Activated CD4-positive, CD25-positive, alpha-beta regulatory T cell (primary cell): ENCODE data around the gene DAGLA.

ENCODE experiments used
- DNase-seq, 4 experiments: peaks; one replicate each; lab custom pipeline; 2025; lab: John Stamatoyannopoulos, UW

Gene DAGLA

GRCh38 chr11:61765550-61766253 lies 85.5 kb downstream of the DAGLA start:
- DNase-seq = no peak

- DNase-seq = no peak
Measured at GRCh38 chr11:61766353-61766841, 86.2 kb downstream of the DAGLA start.

- no peak for DNase-seq
Measured at GRCh38 chr11:61768376-61769076, 88.3 kb downstream of the DAGLA start.

- DNase-seq = no peak
Measured at GRCh38 chr11:61769169-61769920, 89.2 kb downstream of the DAGLA start.

GRCh38 chr11:61769946-61770683 lies 89.9 kb downstream of the DAGLA start:
- no peak for DNase-seq

GRCh38 chr11:61771195-61771894 lies 91.2 kb downstream of the DAGLA start:
- DNase-seq = no peak

GRCh38 chr11:61771985-61772455 lies 91.8 kb downstream of the DAGLA start:
- no peak for DNase-seq

- DNase-seq = no peak
Measured at GRCh38 chr11:61773356-61773755, 93.2 kb downstream of the DAGLA start.

GRCh38 chr11:61773809-61774208 lies 93.6 kb downstream of the DAGLA start:
- no peak for DNase-seq

- no peak for DNase-seq
Measured at GRCh38 chr11:61774411-61774810, 94.2 kb downstream of the DAGLA start.

GRCh38 chr11:61775106-61775505 lies 94.9 kb downstream of the DAGLA start:
- no peak for DNase-seq

GRCh38 chr11:61775606-61776554 lies 95.7 kb downstream of the DAGLA start:
- no peak for DNase-seq

- DNase-seq = peak in 1 of 4 experiments; percentile 12
Measured at GRCh38 chr11:61776561-61777075, 96.4 kb downstream of the DAGLA start.

GRCh38 chr11:61777234-61778090 lies 97.3 kb downstream of the DAGLA start:
- DNase-seq = peak in 3 of 4 experiments; percentile 17 to 37 (median 36)

- DNase-seq = no peak
Measured at GRCh38 chr11:61778357-61778886, 98.2 kb downstream of the DAGLA start.

GRCh38 chr11:61778920-61779650 lies 98.9 kb downstream of the DAGLA start:
- no peak for DNase-seq

GRCh38 chr11:61779666-61780525 lies 99.7 kb downstream of the DAGLA start:
- DNase-seq = no peak
